Endothelial cell of umbilical vein (primary cell): ENCODE results near the gene ANKS1B. TPM values are rescaled to one million over a fixed set of nuclear protein-coding genes. Genes with fewer than 3 reads are reported as not detected.

ENCODE experiments used
- BruUV-seq: library from RNA; stranded (reverse); fragments of 400-500 nt; replicated peaks from 2 replicates; lab custom pipeline; 2021; lab: Mats Ljungman, UMichigan
- CTCF ChIA-PET: fragments of 300-600, 350-600 bp; sonication (Branson Sonifier 250); formaldehyde crosslinking; loops from one replicate; lab custom pipeline; 2021; ENCODE audit warnings: antibody characterized with exemption, inconsistent platforms; lab: Charles Lee
- POLR2A ChIA-PET: fragments of 300-600, 350-600 bp; sonication (Branson Sonifier 250); formaldehyde crosslinking; loops from one replicate; lab custom pipeline; 2021; ENCODE audit warnings: antibody characterized with exemption, inconsistent platforms; lab: Charles Lee
- DNase-seq: peaks from one replicate; pipeline ENCODE4 v3.0.0-alpha.2; 2011; ENCODE audit warnings: low read depth, low spot score
- FAIRE-seq: peaks from 2 replicates; lab custom pipeline; 2011; peaks lifted over from hg19 to GRCh38; lab: Jason Lieb, UNC
- H2AFZ ChIP-seq: 2 replicates; pipeline ENCODE4 v1.6.0; 2012; ENCODE audit warnings: low read depth, low read length, control low read depth, inconsistent platforms
- H3K27ac ChIP-seq: 2 replicates; pipeline ENCODE4 v1.5.1; 2011; ENCODE audit warnings: low read depth, mild to moderate bottlenecking, control low read depth, low read length, moderate library complexity; ENCODE audit not compliant: insufficient read depth
- H3K27me3 ChIP-seq, 2 experiments: 2 replicates each; pipeline versions ENCODE4 v1.6.0 to v1.6.1; 2011; ENCODE audit warnings: low read length in 2 of 2, mixed read lengths in 1 of 2; ENCODE audit not compliant: control insufficient read depth in 2 of 2, insufficient read depth in 2 of 2
- H3K36me3 ChIP-seq, 2 experiments: 2 replicates in 1 of 2; 3 replicates in 1 of 2; pipeline ENCODE4 v1.5.1; 2011; ENCODE audit warnings: low read length in 2 of 2, mild to moderate bottlenecking in 1 of 2, moderate library complexity in 1 of 2; ENCODE audit not compliant: control insufficient read depth in 2 of 2, insufficient read depth in 2 of 2; ENCODE audit errors: extremely low read depth in 1 of 2
- H3K4me1 ChIP-seq: 3 replicates; pipeline ENCODE4 v1.5.1; 2011; ENCODE audit warnings: mild to moderate bottlenecking, low read length; ENCODE audit not compliant: control insufficient read depth, insufficient read depth; ENCODE audit errors: extremely low read depth
- H3K4me2 ChIP-seq: 2 replicates; pipeline ENCODE4 v1.6.1; 2011; ENCODE audit warnings: low read length, control low read depth, mixed read lengths; ENCODE audit not compliant: insufficient read depth
- H3K4me3 ChIP-seq, 3 experiments: fragments of 200-600 bp in 1 of 3; sonication (generic), shearing (Covaris generic) in 1 of 3; replicated peaks in 1 of 3; 2 replicates each; pipeline ENCODE4 v1.5.1; 2011 to 2016; ENCODE audit warnings: control low read depth in 3 of 3, low read length in 3 of 3, mild to moderate bottlenecking in 2 of 3, inconsistent platforms in 1 of 3, low read depth in 1 of 3, moderate library complexity in 1 of 3; ENCODE audit not compliant: insufficient read depth in 1 of 3
- H3K79me2 ChIP-seq: 2 replicates; pipeline ENCODE4 v1.6.0; 2012; ENCODE audit warnings: low read length, inconsistent platforms; ENCODE audit not compliant: control insufficient read depth, insufficient read depth
- H3K9ac ChIP-seq: replicated peaks from 2 replicates; pipeline ENCODE3; 2011; ENCODE audit warnings: low read length, control low read depth; ENCODE audit not compliant: insufficient read depth; ENCODE audit errors: extremely low read depth
- H3K9me1 ChIP-seq: replicated peaks from 3 replicates; pipeline ENCODE4 v1.6.0; 2011; ENCODE audit warnings: mild to moderate bottlenecking, low read length; ENCODE audit not compliant: control insufficient read depth, insufficient read depth; ENCODE audit errors: extremely low read depth
- H3K9me3 ChIP-seq: replicated peaks from 2 replicates; pipeline ENCODE4 v1.5.1; 2012; ENCODE audit warnings: low read length, inconsistent platforms; ENCODE audit not compliant: control insufficient read depth, insufficient read depth
- H4K20me1 ChIP-seq: replicated peaks from 2 replicates; pipeline ENCODE3; 2011; ENCODE audit warnings: mild to moderate bottlenecking, low read length; ENCODE audit not compliant: control insufficient read depth, insufficient read depth; ENCODE audit errors: extremely low read depth
- CTCF ChIP-seq, 2 donors: IDR thresholded peaks; 1 replicate in 1 of 2; 2 replicates in 1 of 2; pipeline ENCODE4 v1.5.1; 2011; ENCODE audit warnings: low read length in 2 of 2, mild to moderate bottlenecking in 2 of 2, moderate library complexity in 2 of 2, control low read depth in 1 of 2, inconsistent platforms in 1 of 2, low read depth in 1 of 2; ENCODE audit not compliant: insufficient read depth in 1 of 2; ENCODE audit errors: extremely low read depth in 1 of 2
- EZH2 ChIP-seq: IDR thresholded peaks from 2 replicates; pipeline ENCODE4 v1.6.1; 2012; ENCODE audit warnings: borderline replicate concordance, low read depth, mild to moderate bottlenecking, moderate library complexity, low read length, inconsistent platforms; ENCODE audit not compliant: severe bottlenecking
- FOS ChIP-seq: IDR thresholded peaks from 2 replicates; pipeline ENCODE4 v1.6.1; 2011; ENCODE audit warnings: mild to moderate bottlenecking, low read length, moderate library complexity, borderline replicate concordance; ENCODE audit not compliant: insufficient read depth
- GATA2 ChIP-seq: IDR thresholded peaks from 2 replicates; pipeline ENCODE4 v1.7.0; 2011; ENCODE audit warnings: low read depth, mild to moderate bottlenecking, moderate library complexity, mixed read lengths, low read length; ENCODE audit not compliant: insufficient read length, insufficient read depth
- JUN ChIP-seq: IDR thresholded peaks from 2 replicates; pipeline ENCODE4 v1.6.1; 2011; ENCODE audit warnings: borderline replicate concordance, low read depth; ENCODE audit not compliant: insufficient read length, insufficient read depth
- MAX ChIP-seq: IDR thresholded peaks from 2 replicates; pipeline ENCODE4 v1.6.1; 2011; ENCODE audit not compliant: insufficient read depth, insufficient read length
- MYC ChIP-seq: IDR thresholded peaks from one replicate; pipeline ENCODE4 v1.6.1; 2011; ENCODE audit warnings: mild to moderate bottlenecking, low read depth, low read length
- POLR2A ChIP-seq: IDR thresholded peaks from 2 replicates; pipeline ENCODE4 v1.6.1; 2012; ENCODE audit warnings: low read depth, mild to moderate bottlenecking, control low read depth, low read length
- POLR2AphosphoS5 ChIP-seq: IDR thresholded peaks from 2 replicates; pipeline ENCODE4 v1.6.1; 2012; ENCODE audit warnings: low read depth, mild to moderate bottlenecking, control low read depth, low read length, moderate library complexity; ENCODE audit not compliant: insufficient read depth
- dilution Hi-C: fragments of 300-500 bp; cut with MboI; formaldehyde crosslinking; loops from one replicate; pipeline ENCODE4 v1.15.0; 2019; ENCODE audit warnings: low sequenced_read_pairs; ENCODE audit not compliant: extremely low pct_ligation_motif_present
- intact Hi-C: fragments of 100-400 bp; cut with micrococcal nuclease; formaldehyde crosslinking; loops from one replicate; pipeline ENCODE4 v1.10.0; 2022
- polyA plus RNA-seq, 4 experiments: library from polyadenylated mRNA; depleted of rRNA in 3 of 4; stranded (reverse) in 3 of 4; unstranded in 1 of 4; fragments of >200 nt; gene quantifications; 2 replicates each; pipeline versions ENCODE4 v1.2.1 to v1.2.3, GENCODE V29; 2011 to 2012; ENCODE audit warnings: missing spikeins in 1 of 4
- total RNA-seq: library from RNA; stranded (reverse); gene quantifications from 2 replicates; pipeline ENCODE4 v1.2.3, GENCODE V29; 2021

Gene ANKS1B
- total and polyA plus RNA-seq, 2 donors (not counting 3 experiments of a cell fraction or from before 2014, with no cell fraction given) = 0.15 to 0.38 TPM

- intact Hi-C loops (no loop called here), dilution Hi-C loops (no loop called here)
- Histone ChIP-seq H3K36me3 (no peaks in the 10 kb centered on the region), H3K4me3 (no peak overlapping the region), H3K79me2 (no peaks in the 10 kb centered on the region), H3K4me2 (no peak overlapping the region), H4K20me1 (no peaks in the 10 kb centered on the region), H3K27ac (no peak overlapping the region), H3K9me3 (peaks cover 5% of the 10 kb centered on the region), H3K27me3 (no peaks in the 10 kb centered on the region), H3K9me1 (no peaks in the 10 kb centered on the region), H2AFZ (no peak overlapping the region), H3K4me1 (no peaks in the 10 kb centered on the region), H3K9ac (no peak overlapping the region)
- TF ChIP-seq MAX (no peak), CTCF (IDR thresholded peaks at IDR 0.05; ENCODE audit: extremely low read depth in 1 of 2, insufficient read depth in 1 of 2, low read depth in 1 of 2, low read length in 2 of 2) (no peak), POLR2A (no peak), FOS (no peak), EZH2 (no peak), POLR2AphosphoS5 (no peak), GATA2 (no peak), JUN (no peak), MYC (no peak)
- no peak for DNase-seq
- ChIA-PET POLR2A (no interaction called here), CTCF (no interaction called here)
- no TSS peak for BruUV-seq
- no peak for FAIRE-seq
Observed at GRCh38 chr12:99522456-99522855, 462.3 kb downstream of the ANKS1B start.
